Left ventricle myocardium inferior (tissue), 1 donor: ENCODE measurements around the gene DDA1. TPM values are rescaled to one million over a fixed set of nuclear protein-coding genes. Genes with fewer than 3 reads are reported as not detected.

Experiments
- DNase-seq: peaks from one replicate; pipeline ENCODE4 v3.0.0-alpha.2; 2020
- H3K27ac ChIP-seq: fragments of 200-600 bp; replicated peaks from 2 replicates; pipeline ENCODE4 v1.8.0; 2021
- H3K27me3 ChIP-seq: fragments of 200-600 bp; 2 replicates; pipeline ENCODE4 v1.8.0; 2021; ENCODE audit warnings: low read depth
- H3K36me3 ChIP-seq: fragments of 200-600 bp; 2 replicates; pipeline ENCODE4 v1.8.0; 2021
- H3K4me1 ChIP-seq: fragments of 200-600 bp; 2 replicates; pipeline ENCODE4 v1.8.0; 2021
- H3K4me3 ChIP-seq: fragments of 200-600 bp; 2 replicates; pipeline ENCODE4 v1.8.0; 2021; ENCODE audit warnings: mild to moderate bottlenecking, moderate library complexity
- H3K9me3 ChIP-seq: fragments of 200-600 bp; replicated peaks from 2 replicates; pipeline ENCODE4 v1.8.0; 2021
- CTCF ChIP-seq: fragments of 200-600 bp; IDR thresholded peaks from 2 replicates; pipeline ENCODE4 v1.8.0; 2021; ENCODE audit warnings: antibody characterized with exemption, mild to moderate bottlenecking, borderline replicate concordance
- intact Hi-C: fragments of 100-400 bp; cut with micrococcal nuclease; formaldehyde crosslinking; loops from one replicate; pipeline ENCODE4 v1.11.0; 2022
- total RNA-seq: library from RNA; stranded (reverse); fragmentation: NEBNext Ultra II Directional; extraction: Animal tissue kit (Norgen Biotek cat#: 25700); gene quantifications from one replicate; pipeline ENCODE4 v1.2.1, GENCODE V29; 2021
- donor health status: DM: no; HTN: yes; CAD: no; lungs with severe emphysema.

DDA1 gene
- total RNA-seq, 1 donor from 2014 or later = 35.7 TPM

GRCh38 chr19:17331045-17331558 lies 21.7 kb downstream of the DDA1 start:
- intact Hi-C loops = no loop called here
- peaks cover 6% of the 10 kb centered on the region for H3K36me3 ChIP-seq
- no peak for TF ChIP-seq CTCF
- no peak overlapping the region for H3K4me3 ChIP-seq
- H3K9me3 ChIP-seq = no peaks in the 10 kb centered on the region
- DNase-seq = no peak
- peaks cover 32% of the 10 kb centered on the region for H3K4me1 ChIP-seq
- H3K27ac ChIP-seq = no peak overlapping the region
- H3K27me3 ChIP-seq = no peaks in the 10 kb centered on the region

GRCh38 chr19:17332360-17332676 lies 23.0 kb downstream of the DDA1 start:
- Histone ChIP-seq H3K27me3 (no peaks in the 10 kb centered on the region), H3K9me3 (no peaks in the 10 kb centered on the region), H3K4me1 (peaks cover 41% of the 10 kb centered on the region), H3K27ac (no peak overlapping the region), H3K4me3 (no peak overlapping the region), H3K36me3 (peaks cover 4% of the 10 kb centered on the region)
- no peak for TF ChIP-seq CTCF
- intact Hi-C loops = no loop called here
- no peak for DNase-seq

GRCh38 chr19:17332677-17333581 lies 23.6 kb downstream of the DDA1 start:
- Histone ChIP-seq H3K36me3 (no peaks in the 10 kb centered on the region), H3K27me3 (no peaks in the 10 kb centered on the region), H3K9me3 (no peaks in the 10 kb centered on the region), H3K27ac (no peak overlapping the region), H3K4me1 (peaks cover 47% of the 10 kb centered on the region), H3K4me3 (no peak overlapping the region)
- TF ChIP-seq CTCF = no peak
- intact Hi-C loops = no loop called here
- no peak for DNase-seq

GRCh38 chr19:17333611-17334413 lies 24.4 kb downstream of the DDA1 start:
- H3K36me3 ChIP-seq = no peaks in the 10 kb centered on the region
- no peaks in the 10 kb centered on the region for H3K27me3 ChIP-seq
- H3K4me1 ChIP-seq = peaks cover 50% of the 10 kb centered on the region
- H3K9me3 ChIP-seq = no peaks in the 10 kb centered on the region
- DNase-seq = no peak
- H3K27ac ChIP-seq = peak overlapping the region; percentile 82
- no peak for TF ChIP-seq CTCF
- peak overlapping the region; percentile 87 for H3K4me3 ChIP-seq
- intact Hi-C loops = no loop called here
